VCaP (cell line): ENCODE results near the gene CTNNAL1.
"Not testable (repeated sequence)": the region's sequence is repeated elsewhere in the genome, so short reads cannot be mapped to it uniquely, and the experiment has no call there.

Experiments
- H3K27ac ChIP-seq: fragments of 450-650 bp; 2 replicates; pipeline ENCODE4 v1.5.1; 2017
- CTCF ChIP-seq: fragments of 450-650 bp; conservative IDR thresholded peaks from 2 replicates; pipeline ENCODE4 v1.5.1; 2017; ENCODE audit warnings: mild to moderate bottlenecking, moderate library complexity

CTNNAL1 gene

GRCh38 chr9:108904161-108904560 lies 109.1 kb downstream of the CTNNAL1 start:
- no peak overlapping the region for H3K27ac ChIP-seq
- no peak for TF ChIP-seq CTCF

DNA sequence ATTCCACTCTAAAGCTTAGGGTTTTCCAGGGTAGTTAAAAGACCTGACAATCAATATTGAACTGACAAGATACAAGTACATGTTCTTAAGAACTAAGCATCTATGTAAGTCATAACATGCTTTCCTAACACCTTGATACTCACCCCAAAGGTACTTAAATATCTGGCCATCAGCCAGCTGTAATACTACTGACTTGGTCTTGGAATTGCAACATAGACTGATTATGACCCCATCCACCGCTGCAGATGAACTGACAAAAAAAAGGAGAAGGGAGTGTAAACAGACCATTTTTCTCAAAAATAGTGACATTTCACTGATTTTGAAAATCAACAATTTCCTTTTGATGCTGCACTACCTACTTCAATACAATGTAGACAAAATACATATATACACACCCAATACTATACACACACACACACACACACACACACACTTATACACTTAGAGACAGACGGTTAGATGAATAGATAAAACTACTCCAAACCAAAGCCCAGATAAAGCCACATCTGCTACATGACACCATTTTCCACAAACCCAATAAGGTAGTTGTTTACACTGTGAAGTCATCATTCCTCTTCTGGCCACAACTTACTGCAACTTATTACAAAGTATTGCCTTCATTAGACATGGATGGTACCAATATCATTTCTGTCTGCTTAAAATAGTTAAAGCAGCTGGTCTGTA lies 109.7 kb downstream of the CTNNAL1 start:
- H3K27ac ChIP-seq: no peak overlapping the region
- TF ChIP-seq CTCF: no peak

- no peak overlapping the region for H3K27ac ChIP-seq
- TF ChIP-seq CTCF: no peak
Measured at GRCh38 chr9:108900176-108900575, 113.1 kb downstream of the CTNNAL1 start.

DNA sequence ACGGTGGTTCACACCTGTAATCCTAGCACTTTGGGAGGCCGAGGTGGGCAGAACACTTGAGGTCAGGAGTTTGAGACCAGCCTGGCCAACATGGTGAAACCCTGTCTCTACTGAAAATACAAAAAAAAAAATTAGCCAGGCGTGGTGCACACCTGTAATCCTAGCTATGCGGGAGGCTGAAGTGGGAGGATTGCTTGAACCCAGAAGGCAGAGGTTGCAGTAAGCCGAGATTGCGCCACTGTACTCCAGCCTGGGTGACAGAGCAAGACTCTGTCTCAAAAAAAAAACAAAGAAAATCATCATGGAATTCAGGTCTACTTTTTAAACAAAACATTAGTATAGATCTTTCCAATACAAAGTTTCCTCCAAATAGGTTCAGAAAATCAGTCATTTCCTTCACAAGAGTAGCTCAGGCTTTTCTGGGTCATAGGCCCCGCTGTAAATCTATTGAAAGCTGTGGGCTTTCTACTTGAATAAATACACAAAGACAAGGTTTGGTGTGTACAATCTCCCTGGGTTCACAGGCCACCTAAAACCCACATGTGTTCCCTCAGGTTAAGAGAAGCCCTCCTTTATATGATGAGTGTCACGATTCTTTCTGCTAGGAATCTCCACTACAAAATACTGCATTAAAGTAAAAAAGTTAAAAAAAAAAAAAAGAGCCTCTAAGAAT lies 114.1 kb downstream of the CTNNAL1 start:
- not testable (repeated sequence) for H3K27ac ChIP-seq

GRCh38 chr9:108897324-108898096 lies 115.8 kb downstream of the CTNNAL1 start:
- H3K27ac ChIP-seq: no peak overlapping the region
- TF ChIP-seq CTCF: no peak

GRCh38 chr9:108894225-108894997 lies 118.9 kb downstream of the CTNNAL1 start:
- H3K27ac ChIP-seq: peak overlapping the region; percentile 76

More at GRCh38 chr9:108894225-108894997, 118.9 kb downstream of the CTNNAL1 start:
- TF ChIP-seq CTCF: no peak
